Smooth muscle cell (in vitro differentiated cells): ENCODE data around the gene KLHL40. TPM values are rescaled to one million over a fixed set of nuclear protein-coding genes. Genes with fewer than 3 reads are reported as not detected.

Experiments
- DNase-seq: peaks from one replicate; lab custom pipeline; 2025; ENCODE audit not compliant: unreplicated experiment; lab: John Stamatoyannopoulos, UW
- H2AFZ ChIP-seq: fragments of 200-600 bp; sonication (generic); 2 replicates; pipeline ENCODE4 v1.6.0; 2016; ENCODE audit warnings: antibody characterized with exemption, low read depth, mild to moderate bottlenecking
- H3F3A ChIP-seq: fragments of 200-600 bp; sonication (generic); 2 replicates; pipeline ENCODE4 v1.6.0; 2017; ENCODE audit warnings: antibody characterized with exemption, low read depth
- H3K27ac ChIP-seq: fragments of 200-600 bp; sonication (generic); 2 replicates; pipeline ENCODE4 v1.5.1; 2016; ENCODE audit warnings: low read depth, mild to moderate bottlenecking
- H3K27me3 ChIP-seq: fragments of 200-600 bp; sonication (generic); 2 replicates; pipeline ENCODE4 v1.6.1; 2016; ENCODE audit warnings: low read depth, mild to moderate bottlenecking
- H3K36me3 ChIP-seq: fragments of 200-600 bp; sonication (generic); 2 replicates; pipeline ENCODE4 v1.5.1; 2016; ENCODE audit warnings: low read depth
- H3K4me1 ChIP-seq: fragments of 200-600 bp; sonication (generic); 2 replicates; pipeline ENCODE4 v1.5.1; 2016; ENCODE audit warnings: low read depth
- H3K4me2 ChIP-seq: fragments of 200-600 bp; sonication (generic); 2 replicates; pipeline ENCODE4 v1.6.0; 2016; ENCODE audit warnings: mild to moderate bottlenecking
- H3K4me3 ChIP-seq: fragments of 200-600 bp; sonication (generic); 2 replicates; pipeline ENCODE4 v1.5.1; 2016; ENCODE audit warnings: mild to moderate bottlenecking
- H3K79me2 ChIP-seq: fragments of 200-600 bp; sonication (generic); 2 replicates; pipeline ENCODE4 v1.6.0; 2016; ENCODE audit warnings: low read depth, mild to moderate bottlenecking
- H3K9ac ChIP-seq: fragments of 200-600 bp; sonication (generic); 2 replicates; pipeline ENCODE4 v1.6.0; 2016; ENCODE audit warnings: low read depth
- H3K9me3 ChIP-seq: fragments of 200-600 bp; sonication (generic); replicated peaks from 2 replicates; pipeline ENCODE4 v1.5.1; 2016; ENCODE audit warnings: low read depth
- H4K20me1 ChIP-seq: fragments of 200-600 bp; sonication (generic); 2 replicates; pipeline ENCODE4 v1.6.0; 2016; ENCODE audit warnings: low read depth
- CTCF ChIP-seq: fragments of 200-600 bp; sonication (generic); IDR thresholded peaks from 2 replicates; pipeline ENCODE4 v1.5.1; 2017; ENCODE audit warnings: borderline replicate concordance, mild to moderate bottlenecking, antibody characterized with exemption; ENCODE audit not compliant: insufficient read depth, poor library complexity, severe bottlenecking
- WGBS: methylation state at CpG from one replicate; pipeline ENCODE4 v1.1.7; 2016; ENCODE audit warnings: low lambda C conversion rate; 5-methylcytosine and 5-hydroxymethylcytosine counted together
- polyA plus RNA-seq: library from polyadenylated mRNA; unstranded; fragments of >200 nt; fragmentation: Nextera tagmentation; extraction: Ambion mirVana; gene quantifications from 2 replicates; pipeline ENCODE4 v1.2.1, GENCODE V29; 2016
- total RNA-seq: library from RNA; depleted of rRNA; stranded (reverse); fragments of >200 nt; gene quantifications from 2 replicates; pipeline ENCODE4 v1.2.3, GENCODE V29; 2014

Gene KLHL40
- total and polyA plus RNA-seq, 2 experiments from 2014 or later = not detected

GRCh38 chr3:42736531-42736930 lies 51.2 kb downstream of the KLHL40 start:
- H3F3A ChIP-seq = no peaks in the 10 kb centered on the region
- TF ChIP-seq CTCF = no peak
- no peaks in the 10 kb centered on the region for H3K27me3 ChIP-seq
- no peaks in the 10 kb centered on the region for H3K9me3 ChIP-seq
- H3K4me2 ChIP-seq = no peak overlapping the region
- H4K20me1 ChIP-seq = no peaks in the 10 kb centered on the region
- H3K27ac ChIP-seq = no peak overlapping the region
- H3K79me2 ChIP-seq = no peaks in the 10 kb centered on the region
- H2AFZ ChIP-seq = no peak overlapping the region
- peaks cover 4% of the 10 kb centered on the region for H3K4me1 ChIP-seq
- no peak overlapping the region for H3K4me3 ChIP-seq
- no peaks in the 10 kb centered on the region for H3K36me3 ChIP-seq
- DNase-seq = no peak
- 80% methylated on average over 6 of the region's 6 CpGs for WGBS
- H3K9ac ChIP-seq = no peak overlapping the region

GRCh38 chr3:42739401-42740158 lies 54.2 kb downstream of the KLHL40 start:
- Histone ChIP-seq H3K9ac (no peak overlapping the region), H3F3A (no peaks in the 10 kb centered on the region), H3K79me2 (no peaks in the 10 kb centered on the region), H2AFZ (no peak overlapping the region), H3K4me1 (no peaks in the 10 kb centered on the region), H3K9me3 (no peaks in the 10 kb centered on the region), H3K36me3 (no peaks in the 10 kb centered on the region), H4K20me1 (no peaks in the 10 kb centered on the region), H3K4me3 (no peak overlapping the region), H3K27ac (no peak overlapping the region), H3K4me2 (no peak overlapping the region), H3K27me3 (no peaks in the 10 kb centered on the region)
- no peak for TF ChIP-seq CTCF
- 93% methylated on average over 12 of the region's 12 CpGs for WGBS
- DNase-seq = no peak

GRCh38 chr3:42741796-42742195 lies 56.5 kb downstream of the KLHL40 start:
- Histone ChIP-seq H3K27me3 (no peaks in the 10 kb centered on the region), H3K36me3 (no peaks in the 10 kb centered on the region), H2AFZ (no peak overlapping the region), H3K9me3 (no peaks in the 10 kb centered on the region), H3K9ac (no peak overlapping the region), H4K20me1 (no peaks in the 10 kb centered on the region), H3K27ac (no peak overlapping the region), H3F3A (no peaks in the 10 kb centered on the region), H3K4me3 (no peak overlapping the region), H3K4me2 (no peak overlapping the region), H3K4me1 (peaks cover 3% of the 10 kb centered on the region), H3K79me2 (no peaks in the 10 kb centered on the region)
- WGBS = 91% methylated on average over 3 of the region's 3 CpGs
- TF ChIP-seq CTCF = no peak
- DNase-seq = no peak

Other genes with a start within 250 kb of the KLHL40 start
- gene VIPR1, start 182.9 kb upstream of the KLHL40 start, total RNA-seq = 0.22 and 1.3 TPM in 2 replicates
- gene VIPR1, start 182.9 kb upstream of the KLHL40 start, polyA plus RNA-seq = 0.86 and 3.9 TPM in 2 replicates
- 52.2 and 70.5 TPM in 2 replicates for gene SEC22C, start 103.6 kb upstream of the KLHL40 start, total RNA-seq
- gene SEC22C, start 103.6 kb upstream of the KLHL40 start, polyA plus RNA-seq = 39.8 and 45.7 TPM in 2 replicates
- gene SS18L2, start 94.7 kb upstream of the KLHL40 start, total RNA-seq = 24.5 and 54.2 TPM in 2 replicates
- gene SS18L2, start 94.7 kb upstream of the KLHL40 start, polyA plus RNA-seq = 38.7 and 38.8 TPM in 2 replicates
- gene NKTR, start 84.9 kb upstream of the KLHL40 start, total RNA-seq = 91.3 and 113 TPM in 2 replicates
- 37.1 and 82.3 TPM in 2 replicates for gene NKTR, start 84.9 kb upstream of the KLHL40 start, polyA plus RNA-seq
- 6.5 and 7.7 TPM in 2 replicates for gene ZBTB47, start 31.8 kb upstream of the KLHL40 start, total RNA-seq
- 4.6 TPM in 2 replicates for gene ZBTB47, start 31.8 kb upstream of the KLHL40 start, polyA plus RNA-seq
- not detected in 2 replicates for gene HHATL, start 17.3 kb downstream of the KLHL40 start, total RNA-seq
- gene HHATL, start 17.3 kb downstream of the KLHL40 start, polyA plus RNA-seq = not detected in 2 replicates
- not detected in 2 replicates for gene CCDC13, start 87.7 kb downstream of the KLHL40 start, total RNA-seq
- 0.48 TPM in 1 of 2 replicates, not detected in the other for gene CCDC13, start 87.7 kb downstream of the KLHL40 start, polyA plus RNA-seq
- gene HIGD1A, start 119.0 kb downstream of the KLHL40 start, total RNA-seq = 322 and 339 TPM in 2 replicates
- gene HIGD1A, start 119.0 kb downstream of the KLHL40 start, polyA plus RNA-seq = 159 and 297 TPM in 2 replicates
- 5.6 and 17.2 TPM in 2 replicates for gene ACKR2, start 123.9 kb downstream of the KLHL40 start, total RNA-seq
- gene ACKR2, start 123.9 kb downstream of the KLHL40 start, polyA plus RNA-seq = 1.1 and 7.0 TPM in 2 replicates
- not detected in 2 replicates for gene CYP8B1, start 190.3 kb downstream of the KLHL40 start, total RNA-seq
- not detected in 2 replicates for gene CYP8B1, start 190.3 kb downstream of the KLHL40 start, polyA plus RNA-seq
- gene ZNF662, start 220.6 kb downstream of the KLHL40 start, total RNA-seq = 1.1 and 1.6 TPM in 2 replicates
- gene ZNF662, start 220.6 kb downstream of the KLHL40 start, polyA plus RNA-seq = 0.05 TPM in 1 of 2 replicates, not detected in the other